GM23338 (cell line): ENCODE data around the gene CYP2J2. TPM values are rescaled to one million over a fixed set of nuclear protein-coding genes. Genes with fewer than 3 reads are reported as not detected.

Source experiments
- ATAC-seq: fragments of 200-7000 bp; cut with Tn5 transposase; 3 replicates; pipeline ENCODE4 v1.9.1; 2020
- DNase-seq: peaks from one replicate; pipeline ENCODE4 v3.0.0-alpha.2; 2015; ENCODE audit warnings: low spot score
- H2AFZ ChIP-seq: fragments of 200-600 bp; sonication (generic); 2 replicates; pipeline ENCODE4 v1.8.0; 2016; ENCODE audit warnings: antibody characterized with exemption, mild to moderate bottlenecking, moderate library complexity
- H3F3A ChIP-seq: fragments of 200-600 bp; sonication (generic); replicated peaks from 2 replicates; pipeline ENCODE4 v1.8.0; 2017; ENCODE audit warnings: antibody characterized with exemption, mixed run types, low read depth
- H3K27ac ChIP-seq: fragments of 200-600 bp; sonication (generic); 2 replicates; pipeline ENCODE4 v1.6.1; 2016; ENCODE audit warnings: low read depth
- H3K27me3 ChIP-seq: fragments of 200-600 bp; sonication (generic); 2 replicates; pipeline ENCODE4 v1.8.0; 2016; ENCODE audit warnings: mild to moderate bottlenecking, mixed run types, moderate library complexity; ENCODE audit not compliant: insufficient read depth
- H3K36me3 ChIP-seq: fragments of 200-600 bp; sonication (generic); 2 replicates; pipeline ENCODE4 v1.8.0; 2016; ENCODE audit warnings: mild to moderate bottlenecking; ENCODE audit not compliant: insufficient read depth
- H3K4me1 ChIP-seq: fragments of 200-600 bp; sonication (generic); 2 replicates; pipeline ENCODE4 v1.8.0; 2016; ENCODE audit warnings: mild to moderate bottlenecking, moderate library complexity; ENCODE audit not compliant: insufficient read depth
- H3K4me2 ChIP-seq: fragments of 200-600 bp; sonication (generic); 2 replicates; pipeline ENCODE4 v1.7.1; 2017; ENCODE audit warnings: mixed run types
- H3K4me3 ChIP-seq: fragments of 200-600 bp; sonication (generic); 2 replicates; pipeline ENCODE4 v1.6.1; 2016; ENCODE audit warnings: mixed run types
- H3K79me2 ChIP-seq: fragments of 200-600 bp; sonication (generic); replicated peaks from 2 replicates; pipeline ENCODE4 v1.8.0; 2017; ENCODE audit warnings: mild to moderate bottlenecking; ENCODE audit not compliant: insufficient read depth
- H3K9me2 ChIP-seq: fragments of 200-600 bp; sonication (generic); 2 replicates; pipeline ENCODE4 v1.8.0; 2017; ENCODE audit not compliant: insufficient read depth
- H4K20me1 ChIP-seq: fragments of 200-600 bp; sonication (generic); replicated peaks from 2 replicates; pipeline ENCODE4 v1.8.0; 2017; ENCODE audit warnings: mild to moderate bottlenecking; ENCODE audit not compliant: insufficient read depth
- H3K27ac Mint-ChIP-seq: 2 replicates; pipeline ENCODE4 v1.8.0; 2020; ENCODE audit warnings: inconsistent platforms, mild to moderate bottlenecking, moderate library complexity, mixed read lengths
- H3K27me3 Mint-ChIP-seq: 3 replicates; pipeline ENCODE4 v1.8.0; 2022; ENCODE audit warnings: low read depth, mild to moderate bottlenecking, moderate library complexity, mixed read lengths, inconsistent platforms; ENCODE audit not compliant: insufficient read depth, poor library complexity
- H3K36me3 Mint-ChIP-seq: 3 replicates; pipeline ENCODE4 v1.8.0; 2021; ENCODE audit warnings: low read depth, mild to moderate bottlenecking, inconsistent platforms, moderate library complexity, mixed read lengths
- H3K4me1 Mint-ChIP-seq: 3 replicates; pipeline ENCODE4 v1.8.0; 2020; ENCODE audit warnings: mild to moderate bottlenecking, inconsistent platforms, mixed read lengths
- H3K4me3 Mint-ChIP-seq: 3 replicates; pipeline ENCODE4 v1.8.0; 2021; ENCODE audit warnings: moderate library complexity, mild to moderate bottlenecking, inconsistent platforms, mixed read lengths
- H3K9me3 Mint-ChIP-seq: 3 replicates; pipeline ENCODE4 v1.8.0; 2020; ENCODE audit warnings: moderate library complexity, mild to moderate bottlenecking, inconsistent platforms, mixed read lengths
- CREB1 ChIP-seq: fragments of 250-450 bp; sonication (Bioruptor Pico); IDR thresholded peaks from 2 replicates; pipeline ENCODE4 v1.5.0; 2020; ENCODE audit warnings: low read depth, mild to moderate bottlenecking, moderate library complexity
- CTCF ChIP-seq, 2 experiments: fragments of 200-600 bp in 1 of 2; sonication (generic) in 1 of 2; conservative IDR thresholded peaks; 2 replicates each; pipeline versions ENCODE4 v1.5.1 to v1.6.1; 2016 to 2017; ENCODE audit warnings: antibody characterized with exemption in 2 of 2, low read depth in 2 of 2, mild to moderate bottlenecking in 2 of 2, moderate library complexity in 1 of 2
- ETS1 ChIP-seq: IDR thresholded peaks from 2 replicates; pipeline ENCODE4 v1.6.1; 2016; ENCODE audit warnings: antibody characterized with exemption
- EZH2 ChIP-seq: fragments of 200-600 bp; sonication (generic); IDR thresholded peaks from one replicate; pipeline ENCODE4 v1.8.0; 2017; ENCODE audit warnings: antibody characterized with exemption, mild to moderate bottlenecking, low read depth; ENCODE audit not compliant: unreplicated experiment
- EZH2phosphoT487 ChIP-seq: fragments of 200-600 bp; sonication (generic); IDR thresholded peaks from one replicate; pipeline ENCODE4 v1.8.1; 2018; ENCODE audit warnings: antibody characterized with exemption; ENCODE audit not compliant: unreplicated experiment
- NANOG ChIP-seq: IDR thresholded peaks from 2 replicates; pipeline ENCODE4 v1.6.1; 2016; ENCODE audit warnings: antibody characterized with exemption, borderline replicate concordance
- POLR2AphosphoS5 ChIP-seq: IDR thresholded peaks from 2 replicates; pipeline ENCODE4 v1.6.1; 2016; ENCODE audit warnings: antibody characterized with exemption, low read depth
- STAT1 ChIP-seq: IDR thresholded peaks from one replicate; pipeline ENCODE4 v1.6.1; 2016; ENCODE audit warnings: antibody characterized with exemption; ENCODE audit not compliant: unreplicated experiment
- ZNF331 ChIP-seq: fragments of 250-450 bp; sonication (Bioruptor Pico); IDR thresholded peaks from 2 replicates; pipeline ENCODE4 v1.5.0; 2020; ENCODE audit warnings: low read depth, mild to moderate bottlenecking, moderate library complexity
- polyA plus RNA-seq: library from polyadenylated mRNA; unstranded; fragments of >200 nt; fragmentation: Nextera tagmentation; extraction: Ambion mirVana; gene quantifications from 2 replicates; pipeline ENCODE4 v1.2.1, GENCODE V29; 2016
- total RNA-seq: library from RNA; depleted of rRNA; stranded (reverse); fragments of >200 nt; shearing (Covaris generic); gene quantifications from 2 replicates; pipeline ENCODE4 v1.2.3, GENCODE V29; 2014
- TF ChIP-seq, protein P1 (sequence below): IDR thresholded peaks from one replicate; pipeline ENCODE4 v1.6.1; 2018; ENCODE audit warnings: antibody characterized with exemption; ENCODE audit not compliant: unreplicated experiment

CYP2J2 gene
- total and polyA plus RNA-seq, 2 experiments from 2014 or later: 1.4 to 1.5 TPM

GRCh38 chr1:59877108-59877682, 49.4 kb downstream of the CYP2J2 start:
- ATAC-seq (no peak), DNase-seq (no peak)
- H3K36me3 ChIP-seq: no peaks in the 10 kb centered on the region
- H3K4me1 Mint-ChIP-seq: peaks cover 5% of the 10 kb centered on the region; the same call in 1 of the 3 replicates
- H2AFZ ChIP-seq: no peak overlapping the region
- no peaks in the 10 kb centered on the region for H3K4me1 ChIP-seq
- no peaks in the 10 kb centered on the region for H4K20me1 ChIP-seq
- H3K27me3 Mint-ChIP-seq: peaks cover 5% of the 10 kb centered on the region
- H3F3A ChIP-seq: no peaks in the 10 kb centered on the region
- H3K27ac Mint-ChIP-seq: no peak overlapping the region
- no peaks in the 10 kb centered on the region for H3K9me2 ChIP-seq
- H3K79me2 ChIP-seq: no peaks in the 10 kb centered on the region
- H3K36me3 Mint-ChIP-seq: peaks cover 3% of the 10 kb centered on the region; the same call in 1 of the 3 replicates
- H3K9me3 Mint-ChIP-seq: no peaks in the 10 kb centered on the region
- H3K4me2 ChIP-seq: no peak overlapping the region
- H3K4me3 Mint-ChIP-seq: no peak overlapping the region
- TF ChIP-seq EZH2 (no peak), CTCF (conservative IDR thresholded peaks at IDR 0.05; ENCODE audit: low read depth in 2 of 2) (no peak), ETS1 (no peak), ZNF331 (CRISPR knock-in tag) (no peak), POLR2AphosphoS5 (no peak), NANOG (no peak), EZH2phosphoT487 (no peak)
- TF ChIP-seq, protein P1, sequence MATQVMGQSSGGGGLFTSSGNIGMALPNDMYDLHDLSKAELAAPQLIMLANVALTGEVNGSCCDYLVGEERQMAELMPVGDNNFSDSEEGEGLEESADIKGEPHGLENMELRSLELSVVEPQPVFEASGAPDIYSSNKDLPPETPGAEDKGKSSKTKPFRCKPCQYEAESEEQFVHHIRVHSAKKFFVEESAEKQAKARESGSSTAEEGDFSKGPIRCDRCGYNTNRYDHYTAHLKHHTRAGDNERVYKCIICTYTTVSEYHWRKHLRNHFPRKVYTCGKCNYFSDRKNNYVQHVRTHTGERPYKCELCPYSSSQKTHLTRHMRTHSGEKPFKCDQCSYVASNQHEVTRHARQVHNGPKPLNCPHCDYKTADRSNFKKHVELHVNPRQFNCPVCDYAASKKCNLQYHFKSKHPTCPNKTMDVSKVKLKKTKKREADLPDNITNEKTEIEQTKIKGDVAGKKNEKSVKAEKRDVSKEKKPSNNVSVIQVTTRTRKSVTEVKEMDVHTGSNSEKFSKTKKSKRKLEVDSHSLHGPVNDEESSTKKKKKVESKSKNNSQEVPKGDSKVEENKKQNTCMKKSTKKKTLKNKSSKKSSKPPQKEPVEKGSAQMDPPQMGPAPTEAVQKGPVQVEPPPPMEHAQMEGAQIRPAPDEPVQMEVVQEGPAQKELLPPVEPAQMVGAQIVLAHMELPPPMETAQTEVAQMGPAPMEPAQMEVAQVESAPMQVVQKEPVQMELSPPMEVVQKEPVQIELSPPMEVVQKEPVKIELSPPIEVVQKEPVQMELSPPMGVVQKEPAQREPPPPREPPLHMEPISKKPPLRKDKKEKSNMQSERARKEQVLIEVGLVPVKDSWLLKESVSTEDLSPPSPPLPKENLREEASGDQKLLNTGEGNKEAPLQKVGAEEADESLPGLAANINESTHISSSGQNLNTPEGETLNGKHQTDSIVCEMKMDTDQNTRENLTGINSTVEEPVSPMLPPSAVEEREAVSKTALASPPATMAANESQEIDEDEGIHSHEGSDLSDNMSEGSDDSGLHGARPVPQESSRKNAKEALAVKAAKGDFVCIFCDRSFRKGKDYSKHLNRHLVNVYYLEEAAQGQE: no peak
- no peaks in the 10 kb centered on the region for H3K27me3 ChIP-seq
- no peak overlapping the region for H3K4me3 ChIP-seq
- H3K27ac ChIP-seq: no peak overlapping the region

DNA sequence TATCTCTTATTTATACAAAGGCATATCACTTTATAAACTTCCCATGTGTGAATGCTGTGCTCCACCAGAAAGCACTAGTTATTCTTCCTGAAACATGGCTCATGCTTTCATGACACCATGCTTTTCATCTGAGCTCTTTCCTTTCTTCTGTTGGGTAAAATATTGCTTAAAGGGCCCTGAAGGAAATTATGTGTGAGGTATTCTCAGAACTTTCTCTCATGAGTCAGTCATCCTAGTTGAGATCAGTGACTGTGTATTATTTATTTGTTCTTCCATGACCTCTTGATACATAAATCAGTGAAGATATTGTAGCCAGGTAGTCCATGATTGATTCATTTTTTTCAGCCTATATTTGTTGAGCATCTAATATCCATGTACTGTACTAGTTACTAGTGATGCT, 54.8 kb downstream of the CYP2J2 start:
- no peaks in the 10 kb centered on the region for H3F3A ChIP-seq
- no peak for DNase-seq
- Mint-ChIP-seq H3K4me3 (no peak overlapping the region), H3K4me1 (no peaks in the 10 kb centered on the region), H3K36me3 (peaks cover 7% of the 10 kb centered on the region; the same call in 1 of the 3 replicates), H3K27ac (no peak overlapping the region), H3K9me3 (no peaks in the 10 kb centered on the region), H3K27me3 (no peaks in the 10 kb centered on the region)
- H3K27ac ChIP-seq: no peak overlapping the region
- H2AFZ ChIP-seq: no peak overlapping the region
- H4K20me1 ChIP-seq: no peaks in the 10 kb centered on the region
- no peaks in the 10 kb centered on the region for H3K27me3 ChIP-seq
- no peaks in the 10 kb centered on the region; the same call in 1 of the 2 replicates for H3K36me3 ChIP-seq
- no peak overlapping the region for H3K4me3 ChIP-seq
- no peaks in the 10 kb centered on the region for H3K9me2 ChIP-seq
- no peaks in the 10 kb centered on the region for H3K79me2 ChIP-seq
- H3K4me1 ChIP-seq: no peaks in the 10 kb centered on the region
- no peak overlapping the region for H3K4me2 ChIP-seq
- no peak for ATAC-seq
- TF ChIP-seq CREB1 (no peak), STAT1 (no peak)
- TF ChIP-seq, protein P1: no peak
